T-helper 2 cell treated with Interferon-gamma antibody and Interleukin-4, amounts not matched to agents 100 ng/mL and 5 ng/mL, for 36 hours (primary cell): ENCODE measurements around the gene KISS1R. TPM values are rescaled to one million over a fixed set of nuclear protein-coding genes. Genes with fewer than 3 reads are reported as not detected.

Experiments used
- intact Hi-C: fragments of 100-400 bp; cut with micrococcal nuclease; formaldehyde crosslinking; loops from one replicate; pipeline ENCODE4 v1.15.1; 2023
- total RNA-seq: library from RNA; stranded (reverse); gene quantifications from 2 replicates; pipeline ENCODE4 v1.2.3, GENCODE V29; 2022

Gene KISS1R
- total RNA-seq, 1 donor from 2014 or later: 1.9 TPM

- intact Hi-C loops: no loop called here
Observed at GRCh38 chr19:934865-935479, 17.8 kb downstream of the KISS1R start.

DNA sequence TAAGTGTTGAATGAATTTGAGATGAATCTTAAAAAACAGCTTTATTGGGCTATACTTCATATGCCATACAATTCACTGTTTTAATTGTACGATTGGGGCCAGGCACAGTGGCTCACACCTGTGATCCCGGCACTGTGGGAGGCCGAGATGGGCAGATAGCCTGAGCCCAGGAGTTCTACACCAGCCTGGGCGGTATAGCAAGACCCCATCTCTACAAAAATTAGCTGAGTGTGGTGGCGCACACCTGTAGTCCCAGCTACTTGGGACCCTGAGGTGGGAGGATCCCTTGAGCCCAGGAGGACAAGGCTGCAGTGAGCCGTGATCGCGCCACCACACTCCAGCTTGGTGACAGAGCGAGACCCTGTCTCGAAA is 19.0 kb downstream of the KISS1R start:
- intact Hi-C loops: no loop called here

DNA sequence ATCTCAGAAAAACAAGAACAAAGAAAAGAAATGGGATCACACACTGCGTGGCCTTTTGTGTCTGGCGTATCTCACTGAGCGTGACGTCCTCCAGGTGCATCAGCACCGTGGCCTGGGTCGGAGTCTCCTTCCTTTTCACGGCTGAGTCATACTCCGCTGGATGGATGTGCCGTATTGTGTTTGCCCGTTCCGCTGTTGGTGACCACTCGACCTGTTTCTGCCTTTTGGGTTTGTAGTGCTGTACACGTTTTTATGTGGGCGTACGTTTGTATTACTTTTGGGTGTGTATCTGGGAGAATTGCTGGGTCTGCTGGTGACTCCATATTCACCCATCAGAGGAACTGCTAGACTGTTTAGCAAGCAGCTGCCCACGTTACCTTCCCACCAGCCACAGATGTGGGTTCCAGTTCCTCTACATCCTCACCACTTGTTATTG is 20.1 kb downstream of the KISS1R start:
- intact Hi-C loops: no loop called here

DNA sequence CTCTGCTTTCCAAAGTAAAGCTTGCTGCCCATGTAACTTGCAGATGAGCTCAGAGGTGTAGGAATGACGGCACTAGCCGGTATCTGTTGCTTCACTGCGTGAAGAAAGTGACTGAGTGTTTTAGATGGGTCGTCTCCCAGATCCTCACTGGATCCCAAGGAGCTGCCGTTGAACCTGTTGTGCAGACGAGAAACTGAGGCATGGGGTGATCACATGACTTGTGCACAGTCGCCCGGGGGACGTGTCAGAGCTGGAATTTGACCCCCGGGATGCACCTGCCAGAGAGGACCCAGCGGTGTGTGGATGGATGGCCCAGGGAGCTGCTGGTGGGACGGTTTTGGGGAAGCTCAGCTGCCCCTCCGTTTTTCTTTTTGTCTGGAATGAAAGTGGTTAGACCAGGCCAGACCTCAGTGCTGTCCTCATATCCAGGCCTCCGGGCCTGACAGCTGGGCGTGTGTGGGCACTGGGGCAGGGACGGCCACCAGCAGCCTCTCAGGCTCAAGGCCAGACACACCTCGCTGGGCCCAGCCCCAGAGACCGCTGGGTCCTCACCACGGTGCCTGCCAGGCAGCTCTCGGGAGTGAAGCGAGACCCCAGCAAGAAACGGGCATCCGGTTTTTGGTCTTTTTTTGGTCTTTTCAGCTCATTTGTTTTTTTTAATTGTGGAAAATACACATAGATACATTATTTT is 21.2 kb downstream of the KISS1R start:
- intact Hi-C loops: no loop called here

GRCh38 chr19:939439-939838 is 22.3 kb downstream of the KISS1R start:
- intact Hi-C loops: no loop called here

DNA sequence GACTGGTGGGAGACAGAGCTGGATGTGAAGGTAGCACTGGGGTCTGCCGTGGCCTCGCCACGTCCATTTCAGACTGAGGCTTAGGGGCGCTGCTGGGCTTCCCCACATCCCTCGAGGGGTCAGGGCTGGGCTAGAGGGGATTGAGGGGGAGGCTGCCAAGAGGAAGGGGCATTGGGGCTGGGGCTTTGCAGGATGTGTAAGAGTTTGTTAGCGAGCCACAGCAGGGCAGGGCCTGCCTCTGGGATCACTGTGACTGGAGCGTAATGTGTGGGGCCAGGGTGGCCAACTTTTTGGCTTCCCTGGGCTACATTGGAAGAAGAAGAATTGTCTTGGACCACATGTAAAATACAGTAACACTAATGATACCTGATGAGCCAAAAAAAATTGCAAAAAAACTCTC is 22.8 kb downstream of the KISS1R start:
- intact Hi-C loops: no loop called here

- intact Hi-C loops: no loop called here
Observed at GRCh38 chr19:940591-941291, 23.6 kb downstream of the KISS1R start.

- intact Hi-C loops: no loop called here
Observed at GRCh38 chr19:941292-942132, 24.4 kb downstream of the KISS1R start.

- intact Hi-C loops: no loop called here
Observed at GRCh38 chr19:942133-942645, 25.1 kb downstream of the KISS1R start.

DNA sequence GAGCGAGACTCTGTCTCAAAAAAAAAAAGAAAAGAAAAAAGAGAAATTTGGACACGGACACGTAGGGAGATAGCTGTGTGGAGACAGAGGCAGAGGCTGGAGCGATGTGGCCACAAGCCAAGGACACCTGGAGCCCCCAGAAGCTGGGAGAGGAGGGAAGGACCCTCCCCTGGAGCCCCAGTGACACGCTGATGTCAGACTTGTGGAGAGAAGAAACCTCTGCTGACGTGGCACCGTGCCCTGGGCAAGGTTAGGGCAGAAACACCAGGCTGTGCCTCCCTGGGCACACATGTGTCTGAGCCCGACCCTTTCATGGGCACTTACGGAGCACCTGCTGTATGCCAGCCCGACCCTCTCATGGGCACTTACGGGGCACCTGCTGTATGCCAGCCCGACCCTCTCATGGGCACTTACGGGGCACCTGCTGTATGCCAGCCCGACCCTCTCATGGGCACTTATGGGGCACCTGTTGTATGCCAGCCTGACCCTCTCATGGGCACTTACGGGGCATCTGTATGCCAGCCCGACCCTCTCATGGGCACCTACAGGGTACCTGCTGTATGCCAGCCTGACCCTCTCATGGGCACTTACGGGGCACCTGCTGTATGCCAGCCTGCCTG is 26.5 kb downstream of the KISS1R start:
- intact Hi-C loops: no loop called here

- intact Hi-C loops: no loop called here
Observed at GRCh38 chr19:944171-944567, 27.0 kb downstream of the KISS1R start.

DNA sequence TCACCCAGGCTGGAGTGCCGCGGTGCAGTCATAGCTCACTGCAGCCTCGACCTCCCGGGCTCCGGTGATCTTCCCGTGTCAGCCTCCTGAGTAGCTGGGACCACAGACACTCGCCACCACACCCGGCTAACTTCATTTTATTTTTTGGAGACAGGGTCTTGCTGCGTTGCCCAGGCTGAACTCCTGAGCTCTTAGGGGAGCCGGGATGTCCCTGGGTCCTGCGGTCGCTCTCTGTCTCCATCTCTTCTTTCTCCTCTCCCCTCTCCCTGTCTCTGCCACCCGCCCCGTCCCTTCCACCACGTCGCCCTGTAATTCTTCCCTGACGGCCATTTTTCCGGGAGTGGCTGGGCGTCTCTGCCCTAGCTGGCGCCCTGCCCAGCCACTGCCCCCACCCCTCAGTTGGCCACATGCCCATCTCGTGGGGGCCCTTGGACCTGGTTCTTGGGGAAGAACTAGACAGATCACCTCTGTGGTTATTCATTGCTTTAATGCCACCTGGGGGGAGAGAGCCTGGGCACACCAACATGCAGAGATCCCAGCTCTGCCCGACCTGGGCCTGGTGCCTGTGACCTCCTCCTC is 27.6 kb downstream of the KISS1R start:
- intact Hi-C loops: no loop called here

DNA sequence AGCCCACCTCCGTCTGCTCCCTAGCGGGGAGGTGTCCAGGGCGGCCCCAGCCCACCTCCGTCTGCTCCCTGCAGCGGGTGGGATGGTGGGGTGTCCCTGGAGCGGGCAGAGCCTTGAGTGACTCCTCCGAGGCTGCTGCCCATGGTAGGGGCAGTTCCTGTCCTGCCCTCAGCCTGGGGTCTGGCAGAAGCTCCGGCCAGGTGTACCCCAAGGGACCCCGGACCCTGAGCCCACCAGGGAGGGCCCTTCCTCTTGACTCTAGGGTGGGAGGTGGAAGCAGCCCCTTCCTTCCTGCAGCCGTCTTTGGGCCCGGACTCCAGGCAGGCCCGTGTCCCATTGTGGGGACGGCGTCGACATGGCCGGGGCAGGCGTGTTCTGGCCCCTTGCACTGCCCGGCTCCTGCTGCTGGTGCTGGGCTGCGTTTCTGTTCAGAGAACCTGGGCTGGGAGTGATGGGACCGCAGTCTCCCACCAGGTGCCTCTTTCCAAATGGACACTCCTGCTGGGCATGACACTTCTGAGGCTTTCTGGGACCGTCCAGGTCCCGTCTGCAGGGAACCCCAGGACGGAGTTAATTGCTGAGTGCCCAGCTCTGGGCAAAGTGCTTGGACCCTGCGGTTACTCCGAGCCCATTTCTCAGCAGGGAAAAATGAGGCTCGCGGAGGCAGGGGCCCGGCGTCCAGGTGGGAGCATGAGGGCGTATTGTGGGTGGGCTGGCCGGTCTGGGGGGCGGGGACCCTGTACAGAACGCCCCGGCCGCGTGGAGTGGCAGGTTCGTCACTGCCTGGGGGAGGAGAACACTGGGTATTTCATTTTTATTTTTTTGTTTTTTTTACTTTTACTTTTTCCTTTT is 28.5 kb downstream of the KISS1R start:
- intact Hi-C loops: no loop called here

GRCh38 chr19:947090-947706 is 30.1 kb downstream of the KISS1R start:
- intact Hi-C loops: no loop called here

DNA sequence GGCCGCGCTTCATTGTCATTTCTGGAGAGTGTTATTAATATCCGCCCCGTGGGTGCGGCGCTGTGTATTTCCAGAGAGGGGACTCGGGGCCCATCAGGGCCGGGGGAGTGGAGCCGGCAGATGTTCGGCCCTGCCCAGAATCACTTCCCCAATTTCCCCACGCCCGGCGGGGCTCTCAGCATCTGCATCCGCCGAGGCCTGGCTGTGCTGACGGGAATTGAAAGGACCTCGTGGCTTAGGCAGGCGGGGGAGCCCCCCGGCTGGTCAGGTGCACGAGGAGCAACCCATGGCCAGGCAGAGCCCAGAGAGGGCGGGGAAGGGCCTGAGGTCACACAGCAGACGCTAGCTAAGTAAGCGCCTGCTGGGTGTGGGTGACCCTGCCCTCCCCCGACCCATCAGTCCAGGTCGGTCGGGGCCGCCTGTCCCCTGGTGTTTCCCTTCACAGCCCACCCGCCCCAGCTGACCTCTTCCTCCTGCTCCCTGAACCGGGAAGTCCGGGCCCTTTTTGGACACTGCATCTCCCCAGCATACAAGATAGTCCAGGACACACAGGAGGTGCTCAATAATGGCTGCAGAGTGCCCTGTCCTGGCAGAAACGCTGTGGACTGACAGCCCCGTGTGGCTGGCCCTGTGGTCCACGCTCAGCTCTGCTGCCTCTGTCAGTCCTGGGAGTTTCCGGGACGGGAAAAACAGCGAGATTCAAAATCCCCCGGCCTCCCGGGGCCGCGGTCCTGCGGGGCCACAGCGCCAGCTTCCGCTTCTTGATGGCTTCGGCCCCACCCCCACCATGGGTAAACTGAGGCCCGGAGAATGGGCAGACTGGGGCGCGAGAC is 30.8 kb downstream of the KISS1R start:
- intact Hi-C loops: no loop called here

DNA sequence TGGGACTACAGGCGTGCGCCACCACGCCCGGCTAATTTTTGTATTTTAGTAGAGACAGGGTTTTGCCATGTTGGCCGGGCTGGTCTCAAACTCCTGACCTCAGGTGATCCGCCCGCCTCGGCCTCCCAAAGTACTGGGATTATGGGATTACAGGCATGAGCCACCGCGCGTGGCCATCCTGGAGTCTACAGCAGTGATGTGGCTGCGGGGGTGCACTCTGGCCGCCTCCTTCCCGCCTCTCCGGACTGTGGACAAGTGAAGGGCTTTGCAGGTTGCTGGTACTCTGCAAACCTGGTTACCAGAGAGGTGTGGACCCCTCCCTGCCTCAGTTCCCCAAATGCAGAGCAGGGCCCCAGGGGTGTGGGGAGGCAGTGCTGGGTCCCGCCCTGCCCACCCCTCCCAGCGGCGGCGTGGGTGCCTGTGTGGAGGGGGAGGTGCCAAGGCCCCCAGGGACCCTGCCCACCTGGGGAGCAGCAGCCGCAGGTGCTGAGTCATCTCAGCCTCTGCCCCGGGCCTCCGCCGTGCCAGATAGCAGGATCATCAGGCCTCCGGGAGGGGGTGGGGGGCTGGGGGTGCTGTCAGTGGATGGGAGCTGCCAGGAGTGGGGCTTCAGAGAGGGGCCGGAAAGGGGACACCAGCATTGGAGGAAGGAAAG is 31.8 kb downstream of the KISS1R start:
- intact Hi-C loops: no loop called here

- intact Hi-C loops: no loop called here
Observed at GRCh38 chr19:950352-951066, 33.4 kb downstream of the KISS1R start.
